Activated naive CD8-positive, alpha-beta T cell treated with anti-CD3 and anti-CD28 coated beads for 36 hours (primary cell): ENCODE data around the gene USP9X. TPM values are rescaled to one million over a fixed set of nuclear protein-coding genes. Genes with fewer than 3 reads are reported as not detected.
"Not testable (repeated sequence)": the region's sequence is repeated elsewhere in the genome, so short reads cannot be mapped to it uniquely, and the experiment has no call there.

Source experiments
- DNase-seq: peaks from one replicate; pipeline ENCODE4 v3.0.0; 2021
- H3K27ac Mint-ChIP-seq: one replicate; pipeline ENCODE4 v1.8.0; 2022; ENCODE audit warnings: mild to moderate bottlenecking, moderate library complexity, mixed read lengths
- H3K27me3 Mint-ChIP-seq: one replicate; pipeline ENCODE4 v1.8.0; 2022; ENCODE audit warnings: mild to moderate bottlenecking, mixed read lengths
- H3K36me3 Mint-ChIP-seq: one replicate; pipeline ENCODE4 v1.8.0; 2021; ENCODE audit warnings: mild to moderate bottlenecking, mixed read lengths
- H3K4me1 Mint-ChIP-seq: one replicate; pipeline ENCODE4 v1.8.0; 2021; ENCODE audit warnings: mixed read lengths
- H3K4me3 Mint-ChIP-seq: one replicate; pipeline ENCODE4 v1.8.0; 2022; ENCODE audit warnings: mild to moderate bottlenecking, moderate library complexity, mixed read lengths
- H3K9me3 Mint-ChIP-seq: one replicate; pipeline ENCODE4 v1.8.0; 2022; ENCODE audit warnings: mixed read lengths
- total RNA-seq, 2 experiments: library from RNA; stranded (reverse); gene quantifications; one replicate each; pipeline ENCODE4 v1.2.3, GENCODE V29; 2021

The USP9X gene, protein sequence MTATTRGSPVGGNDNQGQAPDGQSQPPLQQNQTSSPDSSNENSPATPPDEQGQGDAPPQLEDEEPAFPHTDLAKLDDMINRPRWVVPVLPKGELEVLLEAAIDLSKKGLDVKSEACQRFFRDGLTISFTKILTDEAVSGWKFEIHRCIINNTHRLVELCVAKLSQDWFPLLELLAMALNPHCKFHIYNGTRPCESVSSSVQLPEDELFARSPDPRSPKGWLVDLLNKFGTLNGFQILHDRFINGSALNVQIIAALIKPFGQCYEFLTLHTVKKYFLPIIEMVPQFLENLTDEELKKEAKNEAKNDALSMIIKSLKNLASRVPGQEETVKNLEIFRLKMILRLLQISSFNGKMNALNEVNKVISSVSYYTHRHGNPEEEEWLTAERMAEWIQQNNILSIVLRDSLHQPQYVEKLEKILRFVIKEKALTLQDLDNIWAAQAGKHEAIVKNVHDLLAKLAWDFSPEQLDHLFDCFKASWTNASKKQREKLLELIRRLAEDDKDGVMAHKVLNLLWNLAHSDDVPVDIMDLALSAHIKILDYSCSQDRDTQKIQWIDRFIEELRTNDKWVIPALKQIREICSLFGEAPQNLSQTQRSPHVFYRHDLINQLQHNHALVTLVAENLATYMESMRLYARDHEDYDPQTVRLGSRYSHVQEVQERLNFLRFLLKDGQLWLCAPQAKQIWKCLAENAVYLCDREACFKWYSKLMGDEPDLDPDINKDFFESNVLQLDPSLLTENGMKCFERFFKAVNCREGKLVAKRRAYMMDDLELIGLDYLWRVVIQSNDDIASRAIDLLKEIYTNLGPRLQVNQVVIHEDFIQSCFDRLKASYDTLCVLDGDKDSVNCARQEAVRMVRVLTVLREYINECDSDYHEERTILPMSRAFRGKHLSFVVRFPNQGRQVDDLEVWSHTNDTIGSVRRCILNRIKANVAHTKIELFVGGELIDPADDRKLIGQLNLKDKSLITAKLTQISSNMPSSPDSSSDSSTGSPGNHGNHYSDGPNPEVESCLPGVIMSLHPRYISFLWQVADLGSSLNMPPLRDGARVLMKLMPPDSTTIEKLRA (N-terminal part only)
- 10 to 100 TPM; 53.8 to 54.5 TPM for total RNA-seq

GRCh38 chrX:41084893-41085511 is at the start of gene USP9X:
TSS of gene USP9X (plus strand) at chrX:41085445. CDS start at chrX:41123629, 38,184 bp downstream.
- peaks cover 18% of the 10 kb centered on the region for H3K4me1 Mint-ChIP-seq
- H3K9me3 Mint-ChIP-seq, result no peaks in the 10 kb centered on the region
- peak; percentile 84 for DNase-seq
- peaks cover 18% of the 10 kb centered on the region for H3K36me3 Mint-ChIP-seq
- peak within 1 kb of the TSS; percentile 87 for H3K4me3 Mint-ChIP-seq
- no peaks in the 10 kb centered on the region for H3K27me3 Mint-ChIP-seq
- H3K27ac Mint-ChIP-seq, result peak within 1 kb of the TSS; percentile 99

- Mint-ChIP-seq H3K9me3 (no peaks in the 10 kb centered on the region), H3K36me3 (no peaks in the 10 kb centered on the region), H3K27ac (no peak overlapping the region), H3K27me3 (no peaks in the 10 kb centered on the region), H3K4me3 (no peak overlapping the region), H3K4me1 (peaks cover 2% of the 10 kb centered on the region)
- DNase-seq, result no peak
Observed at GRCh38 chrX:41035582-41035981, 49.7 kb upstream of the USP9X start.

GRCh38 chrX:41036668-41037326 is 48.4 kb upstream of the USP9X start:
- Mint-ChIP-seq H3K4me3 (no peak overlapping the region), H3K36me3 (no peaks in the 10 kb centered on the region), H3K9me3 (no peaks in the 10 kb centered on the region), H3K27ac (no peak overlapping the region), H3K4me1 (peaks cover 2% of the 10 kb centered on the region), H3K27me3 (no peaks in the 10 kb centered on the region)
- no peak for DNase-seq

DNA sequence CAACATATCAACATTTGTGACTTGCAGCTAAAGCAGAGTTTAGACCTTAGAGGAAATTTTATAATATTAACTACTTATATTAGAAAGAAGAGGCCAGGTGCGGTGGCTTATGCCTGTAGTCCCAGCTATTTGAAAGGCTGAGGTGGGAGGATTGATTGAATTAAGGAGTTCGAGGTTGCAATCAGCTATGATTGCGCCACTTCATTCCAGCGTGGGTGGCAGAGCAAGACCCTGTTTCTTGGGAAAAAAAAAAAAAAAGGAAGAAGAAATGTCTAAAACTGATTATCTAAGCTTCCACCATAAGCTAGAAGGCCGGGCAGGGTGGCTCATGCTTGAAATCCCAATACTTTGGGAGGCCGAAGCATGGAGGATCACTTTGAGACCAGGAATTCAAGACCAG is 42.0 kb upstream of the USP9X start:
- DNase-seq, result no peak
- Mint-ChIP-seq H3K27ac (no peak overlapping the region), H3K4me3 (no peak overlapping the region), H3K4me1 (no peaks in the 10 kb centered on the region), H3K27me3 (no peaks in the 10 kb centered on the region), H3K9me3 (no peaks in the 10 kb centered on the region), H3K36me3 (no peaks in the 10 kb centered on the region)

DNA sequence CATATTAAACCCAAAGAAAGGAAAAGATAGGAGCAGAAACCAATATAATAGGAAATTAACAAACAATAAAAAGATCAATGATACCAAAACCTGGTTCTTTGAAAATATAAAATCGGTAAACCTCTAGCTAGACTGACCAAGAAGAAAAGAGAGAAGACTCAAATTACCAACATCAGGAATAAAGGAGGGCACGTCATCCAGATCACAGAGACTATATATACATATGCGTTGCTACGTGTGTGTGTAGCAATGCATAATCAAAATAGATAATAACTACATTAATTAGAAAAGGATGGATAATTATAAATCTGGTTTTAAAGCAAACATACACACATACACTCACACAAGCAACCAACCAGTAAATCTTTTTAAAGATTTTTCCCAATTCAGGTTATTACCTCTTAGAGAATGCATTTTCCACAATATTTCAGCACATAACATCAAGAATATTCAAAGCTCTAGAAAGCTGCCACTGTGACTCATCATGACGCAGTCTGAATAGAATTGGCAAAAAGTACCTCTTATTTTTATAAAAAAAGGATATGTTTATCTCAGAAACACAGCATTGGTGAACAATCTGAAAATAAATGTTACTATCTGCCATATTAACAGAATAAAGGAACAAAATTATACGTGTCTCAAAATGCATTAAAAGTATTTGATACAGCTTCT is 41.4 kb upstream of the USP9X start:
- Mint-ChIP-seq H3K4me3 (no peak overlapping the region), H3K36me3 (no peaks in the 10 kb centered on the region), H3K9me3 (no peaks in the 10 kb centered on the region), H3K4me1 (no peaks in the 10 kb centered on the region), H3K27me3 (no peaks in the 10 kb centered on the region), H3K27ac (no peak overlapping the region)
- no peak for DNase-seq

DNA sequence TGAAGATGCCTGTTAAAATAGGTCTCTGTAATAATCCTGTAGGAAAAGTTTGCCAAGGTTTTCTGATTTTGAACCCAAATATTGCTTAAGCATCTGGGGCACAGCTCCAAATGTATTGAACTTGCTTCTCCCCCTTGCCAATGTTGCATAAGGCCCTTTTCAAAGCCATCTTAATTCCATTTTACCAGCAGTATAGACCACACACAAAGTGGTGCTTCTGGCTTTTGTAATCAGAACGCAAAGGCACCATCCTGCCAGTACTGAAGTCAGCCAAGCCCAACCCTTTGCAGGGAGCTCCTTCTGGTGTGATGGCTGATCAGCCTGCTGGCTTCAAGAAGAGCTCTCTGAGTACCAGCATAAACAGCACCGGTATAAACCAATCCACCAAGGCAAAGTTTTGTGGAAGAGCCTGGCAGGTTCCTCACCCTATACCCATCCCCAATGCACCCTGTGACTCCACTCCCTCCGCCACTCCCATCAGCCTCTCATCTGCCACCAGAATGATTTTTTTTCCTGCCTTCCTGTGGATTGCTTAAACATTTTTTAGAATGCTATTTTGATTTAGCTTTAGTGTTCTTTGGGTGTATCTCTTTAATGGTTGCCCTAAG is 39.2 kb upstream of the USP9X start:
- Mint-ChIP-seq H3K27me3 (no peaks in the 10 kb centered on the region), H3K4me3 (no peak overlapping the region), H3K36me3 (no peaks in the 10 kb centered on the region), H3K27ac (no peak overlapping the region), H3K4me1 (no peaks in the 10 kb centered on the region), H3K9me3 (no peaks in the 10 kb centered on the region)
- DNase-seq, result no peak

- no peak overlapping the region for H3K4me3 Mint-ChIP-seq
- no peaks in the 10 kb centered on the region for H3K27me3 Mint-ChIP-seq
- H3K27ac Mint-ChIP-seq, result no peak overlapping the region
- H3K36me3 Mint-ChIP-seq, result no peaks in the 10 kb centered on the region
- no peak for DNase-seq
- no peaks in the 10 kb centered on the region for H3K9me3 Mint-ChIP-seq
- H3K4me1 Mint-ChIP-seq, result no peaks in the 10 kb centered on the region
Observed at GRCh38 chrX:41047878-41048534, 37.2 kb upstream of the USP9X start.

DNA sequence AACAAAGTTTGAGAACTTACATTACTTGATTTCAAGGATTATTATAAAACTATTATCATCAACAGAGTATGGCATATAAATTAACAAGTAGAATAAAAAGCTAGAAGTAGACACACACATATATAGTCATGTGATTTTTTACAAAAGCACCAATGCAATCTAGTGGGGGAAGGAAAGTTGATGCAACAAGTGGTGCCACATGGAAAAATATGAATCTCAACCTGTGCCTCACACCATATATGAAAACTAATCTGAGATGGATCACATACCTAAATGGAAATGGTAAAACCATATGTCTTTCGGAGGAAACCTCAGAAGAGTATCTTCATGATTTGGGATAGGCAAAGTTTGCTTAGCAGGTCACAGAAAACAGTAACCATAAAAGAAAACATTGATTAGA is 34.9 kb upstream of the USP9X start:
- no peaks in the 10 kb centered on the region for H3K9me3 Mint-ChIP-seq
- H3K27me3 Mint-ChIP-seq, result no peaks in the 10 kb centered on the region
- DNase-seq, result no peak
- H3K4me1 Mint-ChIP-seq, result no peaks in the 10 kb centered on the region
- H3K27ac Mint-ChIP-seq, result no peak overlapping the region
- no peak overlapping the region for H3K4me3 Mint-ChIP-seq
- no peaks in the 10 kb centered on the region for H3K36me3 Mint-ChIP-seq

DNA sequence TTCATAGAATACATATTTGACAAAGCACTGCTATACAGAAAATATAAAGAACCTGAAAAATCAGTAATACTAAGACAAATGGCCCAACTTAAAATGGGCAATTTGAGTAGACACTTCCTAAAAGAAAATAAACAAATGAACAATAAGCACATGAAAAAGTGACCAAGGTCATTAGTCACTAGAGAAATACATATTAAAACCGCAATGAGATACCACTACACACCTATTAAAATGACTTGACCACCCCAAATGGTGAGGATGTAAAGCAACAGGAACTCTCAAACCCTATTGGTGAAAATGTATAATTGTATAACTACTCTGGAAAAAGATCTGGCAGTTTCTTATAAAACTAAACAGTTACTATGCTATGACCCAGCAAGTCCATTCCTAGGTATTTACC is 34.0 kb upstream of the USP9X start:
- Mint-ChIP-seq H3K36me3 (no peaks in the 10 kb centered on the region), H3K27me3 (no peaks in the 10 kb centered on the region), H3K27ac (no peak overlapping the region), H3K4me3 (no peak overlapping the region), H3K9me3 (no peaks in the 10 kb centered on the region), H3K4me1 (no peaks in the 10 kb centered on the region)
- DNase-seq, result no peak

- no peak overlapping the region for H3K4me3 Mint-ChIP-seq
- DNase-seq, result no peak
- no peaks in the 10 kb centered on the region for H3K9me3 Mint-ChIP-seq
- no peaks in the 10 kb centered on the region for H3K27me3 Mint-ChIP-seq
- H3K27ac Mint-ChIP-seq, result no peak overlapping the region
- H3K36me3 Mint-ChIP-seq, result no peaks in the 10 kb centered on the region
- H3K4me1 Mint-ChIP-seq, result no peaks in the 10 kb centered on the region
Observed at GRCh38 chrX:41055740-41056139, 29.5 kb upstream of the USP9X start.

DNA sequence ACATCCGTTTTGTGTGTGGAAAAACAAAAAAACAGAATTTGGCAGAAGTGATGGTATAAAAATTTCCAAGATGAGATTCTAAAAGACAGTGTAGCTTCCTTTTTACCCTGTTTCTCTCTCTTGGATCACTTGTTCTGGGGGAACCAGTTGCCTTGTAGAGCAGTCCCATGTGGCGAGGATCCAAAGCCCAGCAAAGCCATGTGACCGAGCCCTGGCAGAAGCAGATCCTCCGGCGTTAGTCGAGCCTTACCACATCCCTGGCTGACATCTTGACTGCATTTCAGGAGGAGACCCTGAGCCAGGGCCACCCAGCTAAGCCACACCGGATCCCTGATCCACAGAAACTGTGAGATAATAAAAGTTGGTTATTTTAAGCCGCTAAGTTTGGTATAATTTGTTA is 22.0 kb upstream of the USP9X start:
- H3K4me3 Mint-ChIP-seq, H3K9me3 Mint-ChIP-seq, H3K27me3 Mint-ChIP-seq, H3K36me3 Mint-ChIP-seq, H3K4me1 Mint-ChIP-seq, DNase-seq, H3K27ac Mint-ChIP-seq: not testable (repeated sequence)

DNA sequence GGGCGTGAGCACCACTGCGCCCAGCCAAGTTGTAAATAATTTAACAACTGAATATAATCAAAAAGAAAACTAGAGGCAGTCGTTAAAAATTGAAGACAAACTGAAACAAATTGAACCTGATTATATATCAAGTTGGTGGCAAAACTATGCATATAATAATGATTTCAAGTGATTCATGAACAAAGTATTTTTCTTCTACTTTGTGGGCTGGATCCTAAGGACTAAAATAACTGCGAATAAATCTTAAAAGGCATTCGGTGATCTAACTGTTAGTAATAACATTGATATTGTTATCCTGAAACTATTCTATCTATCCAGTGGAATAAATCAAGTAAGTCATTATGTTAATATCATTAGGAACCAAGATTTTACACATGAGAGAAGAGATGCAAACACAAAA is 21.2 kb upstream of the USP9X start:
- Mint-ChIP-seq H3K4me1 (no peaks in the 10 kb centered on the region), H3K36me3 (no peaks in the 10 kb centered on the region), H3K9me3 (no peaks in the 10 kb centered on the region), H3K4me3 (no peak overlapping the region), H3K27me3 (no peaks in the 10 kb centered on the region), H3K27ac (no peak overlapping the region)
- DNase-seq, result no peak

DNA sequence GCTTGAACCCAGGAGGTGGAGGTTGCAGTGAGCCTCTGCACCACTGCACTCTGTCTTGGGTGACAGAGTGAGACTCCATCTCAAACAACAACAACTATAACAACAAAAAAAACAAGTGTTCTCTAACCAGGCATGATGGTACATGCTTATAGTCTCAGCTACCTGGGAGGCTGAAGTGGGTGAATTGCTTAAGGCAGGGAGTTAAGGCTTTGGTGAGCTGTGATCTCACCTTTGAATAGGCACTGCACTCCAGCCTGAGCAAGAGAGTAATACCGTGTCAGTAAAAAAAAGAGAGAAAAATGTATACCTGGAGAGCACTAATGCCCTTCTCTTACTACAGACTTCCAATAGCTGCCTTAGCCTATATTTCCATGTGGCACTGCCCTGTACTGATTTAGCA is 18.9 kb upstream of the USP9X start:
- Mint-ChIP-seq H3K36me3 (no peaks in the 10 kb centered on the region), H3K4me1 (no peaks in the 10 kb centered on the region), H3K27ac (no peak overlapping the region), H3K27me3 (no peaks in the 10 kb centered on the region), H3K9me3 (no peaks in the 10 kb centered on the region), H3K4me3 (no peak overlapping the region)
- DNase-seq, result no peak
